Hippocampal formation (tissue), 2 donors: ENCODE data around the gene R3HDM2.

Experiments
- DNase-seq, 2 donors: peaks; one replicate each; lab custom pipeline; 2025; lab: John Stamatoyannopoulos, UW

R3HDM2 gene

GRCh38 chr12:57229046-57229633, 201.7 kb downstream of the R3HDM2 start:
- no peak for DNase-seq

GRCh38 chr12:57227315-57228115, 203.3 kb downstream of the R3HDM2 start:
- no peak for DNase-seq

- no peak for DNase-seq
These were observed 204.1 kb downstream of the R3HDM2 start for GRCh38 chr12:57226588-57227314.

- DNase-seq, result no peak
These were observed 205.1 kb downstream of the R3HDM2 start for GRCh38 chr12:57225680-57226210.

- no peak for DNase-seq
These were observed 205.7 kb downstream of the R3HDM2 start for GRCh38 chr12:57224973-57225679.

- DNase-seq, result no peak
These were observed 206.4 kb downstream of the R3HDM2 start for GRCh38 chr12:57224278-57224972.

GRCh38 chr12:57223191-57224165, 207.4 kb downstream of the R3HDM2 start:
- DNase-seq, result no peak

GRCh38 chr12:57222286-57223190, 208.3 kb downstream of the R3HDM2 start:
- no peak for DNase-seq

- no peak for DNase-seq
These were observed 209.5 kb downstream of the R3HDM2 start for GRCh38 chr12:57221169-57221917.

- DNase-seq, result no peak
These were observed 210.1 kb downstream of the R3HDM2 start for GRCh38 chr12:57220770-57221168.

GRCh38 chr12:57219993-57220754, 210.7 kb downstream of the R3HDM2 start:
- DNase-seq, result no peak

- no peak for DNase-seq
These were observed 211.4 kb downstream of the R3HDM2 start for GRCh38 chr12:57219205-57219992.

- no peak for DNase-seq
These were observed 212.6 kb downstream of the R3HDM2 start for GRCh38 chr12:57218030-57218853.

- DNase-seq, result no peak
These were observed 213.6 kb downstream of the R3HDM2 start for GRCh38 chr12:57216921-57217879.
